EL (cell line): ENCODE measurements around the gene MEP1A.
"Not testable (repeated sequence)": the region's sequence is repeated elsewhere in the genome, so short reads cannot be mapped to it uniquely, and the experiment has no call there.

ENCODE experiments used
- DNase-seq: peaks from one replicate; pipeline ENCODE4 v3.0.0-alpha.2; 2016

Gene MEP1A

GRCh38 chr6:46793138-46793537, at the start of gene MEP1A:
Gene MEP1A (plus strand): TSS chr6:46793389. CDS start chr6:46793399, 10 bp downstream.
- DNase-seq, result no peak

GRCh38 chr6:46743425-46744158, 49.6 kb upstream of the MEP1A start:
- DNase-seq, result no peak

GRCh38 chr6:46744159-46744725, 48.9 kb upstream of the MEP1A start:
- DNase-seq, result not testable (repeated sequence)

- no peak for DNase-seq
These were observed 47.2 kb upstream of the MEP1A start for GRCh38 chr6:46745973-46746372.

GRCh38 chr6:46746696-46747095, 46.5 kb upstream of the MEP1A start, which contains the start of gene ANKRD66:
Gene ANKRD66 (plus strand): TSS chr6:46746933. CDS start chr6:46751949, 5,016 bp downstream.
- no peak for DNase-seq

GRCh38 chr6:46748940-46749503, 44.2 kb upstream of the MEP1A start:
- no peak for DNase-seq

GRCh38 chr6:46749731-46750130, 43.5 kb upstream of the MEP1A start:
- no peak for DNase-seq

GRCh38 chr6:46751658-46752057, 41.5 kb upstream of the MEP1A start:
- DNase-seq, result no peak

- no peak for DNase-seq
These were observed 37.3 kb upstream of the MEP1A start for GRCh38 chr6:46755865-46756264.

- no peak for DNase-seq
These were observed 36.5 kb upstream of the MEP1A start for GRCh38 chr6:46756469-46757213.

- no peak for DNase-seq
These were observed 36.0 kb upstream of the MEP1A start for GRCh38 chr6:46757214-46757596.

- DNase-seq, result no peak
These were observed 34.0 kb upstream of the MEP1A start for GRCh38 chr6:46758960-46759753.

- no peak for DNase-seq
These were observed 32.3 kb upstream of the MEP1A start for GRCh38 chr6:46760925-46761324.

GRCh38 chr6:46763466-46763865, 29.7 kb upstream of the MEP1A start:
- no peak for DNase-seq

- not testable (repeated sequence) for DNase-seq
These were observed 28.9 kb upstream of the MEP1A start for GRCh38 chr6:46764280-46764679.

GRCh38 chr6:46764961-46765360, 28.2 kb upstream of the MEP1A start:
- no peak for DNase-seq

- DNase-seq, result no peak
These were observed 21.2 kb upstream of the MEP1A start for GRCh38 chr6:46772016-46772415.

GRCh38 chr6:46772762-46773161, 20.4 kb upstream of the MEP1A start:
- DNase-seq, result no peak

GRCh38 chr6:46773201-46773855, 19.9 kb upstream of the MEP1A start:
- DNase-seq, result no peak

- DNase-seq, result not testable (repeated sequence)
These were observed 18.5 kb upstream of the MEP1A start for GRCh38 chr6:46774736-46775135.

- DNase-seq, result no peak
These were observed 17.0 kb upstream of the MEP1A start for GRCh38 chr6:46776070-46776712.
